OCI-LY7 (cell line): ENCODE measurements around the gene MAP2K1. TPM values are rescaled to one million over a fixed set of nuclear protein-coding genes. Genes with fewer than 3 reads are reported as not detected.

Experiments used
- BruUV-seq: library from RNA; stranded (reverse); fragments of 400-500 nt; replicated peaks from 2 replicates; lab custom pipeline; 2021; lab: Mats Ljungman, UMichigan
- CTCF ChIA-PET: fragments of 300-600 bp; sonication (Branson Sonifier 250); formaldehyde crosslinking; loops from one replicate; lab custom pipeline; 2022; ENCODE audit warnings: antibody characterized with exemption; ENCODE audit not compliant: unreplicated experiment; lab: Charles Lee
- POLR2A ChIA-PET: fragments of 300-600 bp; sonication (Branson Sonifier 250); formaldehyde crosslinking; loops from one replicate; lab custom pipeline; 2022; ENCODE audit warnings: antibody characterized with exemption; lab: Charles Lee
- DNase-seq: peaks from one replicate; pipeline ENCODE4 v3.0.0-alpha.2; 2015; ENCODE audit warnings: low spot score
- H2AFZ ChIP-seq: fragments of 200-600 bp; sonication (generic), shearing (Covaris generic); 2 replicates; pipeline ENCODE4 v1.6.1; 2014; ENCODE audit warnings: mild to moderate bottlenecking, antibody characterized with exemption, low read length, moderate library complexity
- H3K27ac ChIP-seq: fragments of 200-600 bp; sonication (generic); 2 replicates; pipeline ENCODE4 v1.5.1; 2014; ENCODE audit warnings: mixed run types, low read depth, mild to moderate bottlenecking, moderate library complexity, low read length, inconsistent platforms; ENCODE audit not compliant: poor library complexity, severe bottlenecking
- H3K36me3 ChIP-seq: fragments of 200-600 bp; sonication (generic); 2 replicates; pipeline ENCODE4 v1.6.1; 2014; ENCODE audit warnings: mild to moderate bottlenecking, antibody characterized with exemption, low read length, moderate library complexity, mixed read lengths; ENCODE audit not compliant: insufficient read depth
- H3K4me1 ChIP-seq: fragments of 200-600 bp; sonication (generic); 2 replicates; pipeline ENCODE4 v1.5.1; 2014; ENCODE audit warnings: mild to moderate bottlenecking, low read length; ENCODE audit not compliant: insufficient read depth, poor library complexity, severe bottlenecking
- H3K4me2 ChIP-seq: fragments of 200-600 bp; sonication (generic); 2 replicates; pipeline ENCODE4 v1.6.1; 2014; ENCODE audit warnings: mild to moderate bottlenecking, low read length
- H3K4me3 ChIP-seq: fragments of 200-600 bp; sonication (generic); 2 replicates; pipeline ENCODE4 v1.5.1; 2014; ENCODE audit warnings: mild to moderate bottlenecking, low read depth, low read length; ENCODE audit not compliant: poor library complexity, severe bottlenecking
- H3K79me2 ChIP-seq: fragments of 200-600 bp; sonication (generic); 2 replicates; pipeline ENCODE4 v1.6.1; 2016; ENCODE audit warnings: low read depth, mild to moderate bottlenecking, low read length, moderate library complexity, mixed read lengths; ENCODE audit not compliant: insufficient read depth
- H3K9me2 ChIP-seq: fragments of 200-600 bp; sonication (generic); 2 replicates; pipeline ENCODE4 v1.6.1; 2016; ENCODE audit warnings: mild to moderate bottlenecking, low read length, mixed read lengths; ENCODE audit not compliant: insufficient read depth
- H3K9me3 ChIP-seq: fragments of 200-600 bp; sonication (generic); 2 replicates; pipeline ENCODE4 v1.6.1; 2014; ENCODE audit warnings: mild to moderate bottlenecking, mixed run types, low read length, mixed read lengths
- H4K20me1 ChIP-seq: fragments of 200-600 bp; sonication (generic); 2 replicates; pipeline ENCODE4 v1.6.1; 2014; ENCODE audit warnings: mild to moderate bottlenecking, antibody characterized with exemption, low read length, moderate library complexity, mixed read lengths; ENCODE audit not compliant: insufficient read depth
- EZH2phosphoT487 ChIP-seq: fragments of 200-600 bp; sonication (generic); IDR thresholded peaks from 2 replicates; pipeline ENCODE4 v1.6.1; 2018; ENCODE audit warnings: low read depth, borderline replicate concordance, mild to moderate bottlenecking, mixed run types, antibody characterized with exemption, low read length, moderate library complexity, mixed read lengths
- intact Hi-C: fragments of 100-400 bp; cut with micrococcal nuclease; formaldehyde crosslinking; loops from one replicate; pipeline ENCODE4 v1.10.0; 2022; ENCODE audit not compliant: unreplicated experiment
- total RNA-seq, 2 experiments: library from RNA; depleted of rRNA in 1 of 2; stranded (reverse); fragments of >200 nt in 1 of 2; shearing (Covaris generic) in 1 of 2; gene quantifications; 2 replicates each; pipeline ENCODE4 v1.2.3, GENCODE V29; 2014 to 2022
- TF ChIP-seq, protein P1 (sequence below): fragments of 200-600 bp; sonication (generic); conservative IDR thresholded peaks from 2 replicates; pipeline ENCODE4 v1.5.1; 2014; ENCODE audit warnings: mild to moderate bottlenecking, antibody characterized with exemption, low read length, moderate library complexity, mixed read lengths

The MAP2K1 gene
- total RNA-seq, 2 experiments from 2014 or later: 37.2 to 95.8 TPM

DNA sequence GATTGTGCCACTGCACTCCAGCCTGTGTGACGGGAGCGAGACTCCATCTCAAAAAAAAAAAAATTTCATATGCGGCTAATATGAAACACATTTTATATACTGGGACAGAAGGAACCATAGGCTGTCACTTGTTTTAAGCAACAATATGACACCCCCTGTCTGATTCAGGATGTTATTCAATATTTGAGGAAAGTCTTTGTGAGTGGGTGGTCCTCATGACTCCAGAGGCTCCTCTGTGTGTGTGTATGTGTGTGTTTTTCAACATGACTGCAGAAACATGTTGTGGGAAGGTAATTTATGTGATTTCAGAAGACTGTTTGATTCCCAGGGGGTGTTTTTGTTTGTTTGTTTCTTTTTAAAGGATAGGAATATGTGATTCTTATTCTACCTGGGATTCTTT, 32.8 kb downstream of the MAP2K1 start:
- no peaks in the 10 kb centered on the region for H4K20me1 ChIP-seq
- peaks cover 83% of the 10 kb centered on the region for H3K79me2 ChIP-seq
- H3K4me2 ChIP-seq: no peak overlapping the region
- no peak for DNase-seq
- intact Hi-C loops: no loop called here
- H3K36me3 ChIP-seq: peaks cover 24% of the 10 kb centered on the region
- no peak overlapping the region for H3K27ac ChIP-seq
- H3K9me3 ChIP-seq: 0 out of 2 replicates have a peak, but pooled peaks cover 2% of the 10 kb centered on the region
- POLR2A ChIA-PET: no interaction called here
- no peaks in the 10 kb centered on the region for H3K4me1 ChIP-seq
- CTCF ChIA-PET: no interaction called here
- TF ChIP-seq EZH2phosphoT487: no peak
- TF ChIP-seq, protein P1, sequence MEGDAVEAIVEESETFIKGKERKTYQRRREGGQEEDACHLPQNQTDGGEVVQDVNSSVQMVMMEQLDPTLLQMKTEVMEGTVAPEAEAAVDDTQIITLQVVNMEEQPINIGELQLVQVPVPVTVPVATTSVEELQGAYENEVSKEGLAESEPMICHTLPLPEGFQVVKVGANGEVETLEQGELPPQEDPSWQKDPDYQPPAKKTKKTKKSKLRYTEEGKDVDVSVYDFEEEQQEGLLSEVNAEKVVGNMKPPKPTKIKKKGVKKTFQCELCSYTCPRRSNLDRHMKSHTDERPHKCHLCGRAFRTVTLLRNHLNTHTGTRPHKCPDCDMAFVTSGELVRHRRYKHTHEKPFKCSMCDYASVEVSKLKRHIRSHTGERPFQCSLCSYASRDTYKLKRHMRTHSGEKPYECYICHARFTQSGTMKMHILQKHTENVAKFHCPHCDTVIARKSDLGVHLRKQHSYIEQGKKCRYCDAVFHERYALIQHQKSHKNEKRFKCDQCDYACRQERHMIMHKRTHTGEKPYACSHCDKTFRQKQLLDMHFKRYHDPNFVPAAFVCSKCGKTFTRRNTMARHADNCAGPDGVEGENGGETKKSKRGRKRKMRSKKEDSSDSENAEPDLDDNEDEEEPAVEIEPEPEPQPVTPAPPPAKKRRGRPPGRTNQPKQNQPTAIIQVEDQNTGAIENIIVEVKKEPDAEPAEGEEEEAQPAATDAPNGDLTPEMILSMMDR: no peak
- H3K4me3 ChIP-seq: no peak overlapping the region
- H3K9me2 ChIP-seq: no peaks in the 10 kb centered on the region
- BruUV-seq: no TSS peak
- no peak overlapping the region for H2AFZ ChIP-seq

DNA sequence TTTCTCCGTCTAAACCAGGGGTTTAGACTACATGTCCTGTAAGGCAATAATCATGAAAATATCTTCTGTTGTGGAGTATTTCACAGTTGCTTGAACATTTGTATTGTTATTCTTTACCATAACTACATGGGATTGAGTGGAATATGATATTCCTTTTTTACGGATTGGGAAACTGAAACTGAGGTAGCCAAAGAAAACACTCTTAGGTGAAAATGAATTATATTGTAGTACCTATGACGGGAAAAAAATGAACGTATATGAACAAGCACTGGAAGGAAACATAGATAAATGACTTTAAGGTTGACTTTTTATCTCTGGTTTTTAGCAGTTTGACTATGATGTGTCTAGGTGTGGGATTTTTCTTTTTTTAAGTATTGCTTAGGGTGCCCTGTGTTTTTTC, 35.6 kb downstream of the MAP2K1 start:
- Histone ChIP-seq H4K20me1 (no peaks in the 10 kb centered on the region), H3K4me1 (no peaks in the 10 kb centered on the region), H3K4me2 (no peak overlapping the region), H3K9me2 (no peaks in the 10 kb centered on the region), H3K36me3 (peaks cover 18% of the 10 kb centered on the region), H3K79me2 (peaks cover 79% of the 10 kb centered on the region), H2AFZ (no peak overlapping the region), H3K4me3 (no peak overlapping the region), H3K27ac (no peak overlapping the region), H3K9me3 (no peaks in the 10 kb centered on the region)
- no TSS peak for BruUV-seq
- POLR2A ChIA-PET: no interaction called here
- CTCF ChIA-PET: no interaction called here
- TF ChIP-seq EZH2phosphoT487: no peak
- TF ChIP-seq, protein P1: no peak
- intact Hi-C loops: no loop called here
- no peak for DNase-seq

DNA sequence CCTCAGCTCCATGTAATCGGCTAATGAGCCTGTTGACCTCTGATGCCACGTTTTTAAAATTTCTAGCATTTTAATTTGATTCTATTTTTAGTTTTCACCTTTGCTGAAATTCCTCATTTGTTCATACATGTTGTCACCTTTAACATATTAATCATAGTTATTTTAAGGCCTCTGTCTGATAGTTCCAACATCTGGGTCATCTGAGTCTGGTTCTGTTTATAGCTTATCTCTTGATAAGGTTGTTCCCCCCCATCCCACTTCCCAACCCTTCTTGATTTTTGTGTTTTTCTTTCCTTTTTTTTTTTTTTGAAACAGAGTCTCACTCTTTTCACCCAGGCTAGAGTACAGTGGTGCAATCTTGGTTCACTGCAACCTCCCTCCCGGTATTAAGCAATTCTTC, 36.4 kb downstream of the MAP2K1 start:
- H3K4me3 ChIP-seq: no peak overlapping the region
- CTCF ChIA-PET: no interaction called here
- H3K4me2 ChIP-seq: no peak overlapping the region
- H3K9me2 ChIP-seq: no peaks in the 10 kb centered on the region
- no peak for DNase-seq
- H3K79me2 ChIP-seq: peaks cover 73% of the 10 kb centered on the region
- no peaks in the 10 kb centered on the region for H4K20me1 ChIP-seq
- BruUV-seq: no TSS peak
- POLR2A ChIA-PET: no interaction called here
- no peak overlapping the region for H2AFZ ChIP-seq
- peaks cover 18% of the 10 kb centered on the region for H3K36me3 ChIP-seq
- no peak overlapping the region for H3K27ac ChIP-seq
- no peaks in the 10 kb centered on the region for H3K4me1 ChIP-seq
- no peaks in the 10 kb centered on the region for H3K9me3 ChIP-seq
- intact Hi-C loops: no loop called here
- TF ChIP-seq, protein P1: no peak
